SK-N-MC (cell line): ENCODE data around the gene NEGR1.

Experiments used
- EZH2 ChIP-seq: fragments of 200-600 bp; sonication (generic); IDR thresholded peaks from one replicate; pipeline ENCODE4 v1.6.1; 2017; ENCODE audit warnings: antibody characterized with exemption
- FOXP2 ChIP-seq: optimal IDR thresholded peaks from 2 replicates; pipeline ENCODE3; 2011; ENCODE audit warnings: mild to moderate bottlenecking, moderate library complexity; ENCODE audit not compliant: insufficient read depth; ENCODE audit errors: extremely low read length, control extremely low read depth
- POLR2AphosphoS5 ChIP-seq: IDR thresholded peaks from 2 replicates; pipeline ENCODE4 v1.6.1; 2012; ENCODE audit warnings: mild to moderate bottlenecking, low read depth, low read length, borderline replicate concordance

- no peak for TF ChIP-seq EZH2
- no peak for TF ChIP-seq POLR2AphosphoS5
- TF ChIP-seq FOXP2 = no peak
These were observed 497.3 kb downstream of the NEGR1 start for GRCh38 chr1:71785000-71785399.
